A549 (cell line): ENCODE measurements around the gene TENM3.

ENCODE experiments used
- BCL3 ChIP-seq: fragments of >200 bp; sonication (Bioruptor Twin); formaldehyde crosslinking; IDR thresholded peaks from 3 replicates; pipeline ENCODE4 v1.6.1; 2016
- CTCF ChIP-seq: fragments of >200 bp; sonication (Bioruptor Twin); formaldehyde crosslinking; IDR thresholded peaks from 3 replicates; pipeline ENCODE4 v1.5.1; 2016
- ELK1 ChIP-seq: fragments of 150-350 bp; IDR thresholded peaks from 2 replicates; pipeline ENCODE4 v1.6.1; 2014; ENCODE audit warnings: low read depth, mild to moderate bottlenecking, low read length
- HDAC2 ChIP-seq: fragments of 200-600 bp; sonication (generic); IDR thresholded peaks from 2 replicates; pipeline ENCODE4 v1.6.1; 2016
- JUNB ChIP-seq: fragments of >200 bp; sonication (Bioruptor Twin); formaldehyde crosslinking; IDR thresholded peaks from 2 replicates; pipeline ENCODE4 v1.6.1; 2016
- RAD21 ChIP-seq, 2 experiments: fragments of >200 bp in 1 of 2; sonication (Bioruptor Twin) in 1 of 2; formaldehyde crosslinking in 1 of 2; IDR thresholded peaks in 1 of 2; conservative IDR thresholded peaks in 1 of 2; 2 replicates in 1 of 2; 3 replicates in 1 of 2; pipeline ENCODE4 v1.6.1; 2012 to 2018; ENCODE audit warnings: inconsistent platforms in 1 of 2

- TF ChIP-seq CTCF = no peak
- TF ChIP-seq RAD21 (conservative IDR thresholded peaks at IDR 0.05 in 1 of 2, IDR thresholded peaks at IDR 0.05 in 1 of 2) = no peak
- no peak for TF ChIP-seq ELK1
- no peak for TF ChIP-seq HDAC2
- TF ChIP-seq JUNB = no peak
- TF ChIP-seq BCL3 = no peak
Observed at GRCh38 chr4:182206916-182207315, 36.3 kb upstream of the TENM3 start.
